Kidney epithelial cell (primary cell): ENCODE data around the gene CEACAM19. TPM values are rescaled to one million over a fixed set of nuclear protein-coding genes. Genes with fewer than 3 reads are reported as not detected.
"Not testable (repeated sequence)": the region's sequence is repeated elsewhere in the genome, so short reads cannot be mapped to it uniquely, and the experiment has no call there.

Experiments used
- DNase-seq: peaks from one replicate; pipeline ENCODE4 v3.0.0-alpha.2; 2010; ENCODE audit warnings: low read depth
- H3K27me3 ChIP-seq: 2 replicates; pipeline ENCODE4 v1.6.0; 2011; ENCODE audit warnings: low read length; ENCODE audit not compliant: control insufficient read depth, insufficient read depth
- H3K36me3 ChIP-seq: 2 replicates; pipeline ENCODE4 v1.5.1; 2011; ENCODE audit warnings: low read length; ENCODE audit not compliant: control insufficient read depth, insufficient read depth
- H3K4me3 ChIP-seq: 2 replicates; pipeline ENCODE4 v1.5.1; 2011; ENCODE audit warnings: low read depth, mild to moderate bottlenecking, control low read depth, low read length
- CTCF ChIP-seq: IDR thresholded peaks from 2 replicates; pipeline ENCODE4 v1.5.1; 2011; ENCODE audit warnings: mild to moderate bottlenecking, moderate library complexity, low read length, control low read depth, inconsistent platforms; ENCODE audit not compliant: insufficient read depth, poor library complexity, severe bottlenecking
- total RNA-seq: library from RNA; depleted of rRNA; stranded (reverse); fragments of >200 nt; gene quantifications from 2 replicates; pipeline ENCODE4 v1.2.3, GENCODE V29; 2015

The CEACAM19 gene
- total RNA-seq, 1 donor from 2014 or later = 6.4 TPM

- Histone ChIP-seq H3K36me3 (peaks cover 1% of the 10 kb centered on the region), H3K27me3 (no peaks in the 10 kb centered on the region), H3K4me3 (no peak overlapping the region)
- DNase-seq = no peak
- no peak for TF ChIP-seq CTCF
Observed at GRCh38 chr19:44663996-44664395, 7.3 kb upstream of the CEACAM19 start.

GRCh38 chr19:44664976-44665375 lies 6.3 kb upstream of the CEACAM19 start:
- Histone ChIP-seq H3K4me3 (no peak overlapping the region), H3K36me3 (peaks cover 1% of the 10 kb centered on the region), H3K27me3 (no peaks in the 10 kb centered on the region)
- TF ChIP-seq CTCF = no peak
- DNase-seq = no peak

- TF ChIP-seq CTCF = no peak
- H3K27me3 ChIP-seq = no peaks in the 10 kb centered on the region
- peaks cover 1% of the 10 kb centered on the region for H3K36me3 ChIP-seq
- H3K4me3 ChIP-seq = no peak overlapping the region
- no peak for DNase-seq
Observed at GRCh38 chr19:44666852-44667556, 4.3 kb upstream of the CEACAM19 start.

- no peaks in the 10 kb centered on the region for H3K27me3 ChIP-seq
- TF ChIP-seq CTCF = no peak
- no peak for DNase-seq
- H3K4me3 ChIP-seq = no peak overlapping the region
- H3K36me3 ChIP-seq = peaks cover 1% of the 10 kb centered on the region
Observed at GRCh38 chr19:44668985-44669764, 2.1 kb upstream of the CEACAM19 start.

GRCh38 chr19:44670027-44670426 lies 1.3 kb upstream of the CEACAM19 start:
- not testable (repeated sequence) for DNase-seq, H3K4me3 ChIP-seq, H3K27me3 ChIP-seq, H3K36me3 ChIP-seq

GRCh38 chr19:44672226-44672625 lies 944 bp downstream of the CEACAM19 start:
- H3K36me3 ChIP-seq = no peaks in the 10 kb centered on the region
- DNase-seq = no peak
- no peaks in the 10 kb centered on the region for H3K27me3 ChIP-seq
- TF ChIP-seq CTCF = no peak
- no peak overlapping the region for H3K4me3 ChIP-seq
